Peyer's patch (tissue), 4 donors: ENCODE data around the gene SCAF4. TPM values are rescaled to one million over a fixed set of nuclear protein-coding genes. Genes with fewer than 3 reads are reported as not detected.

Experiments used
- DNase-seq, 3 donors: peaks; one replicate each; pipeline ENCODE4 v3.0.0-alpha.2; 2017 to 2019
- H3K27ac ChIP-seq, 4 donors: fragments of 200-600 bp; sonication (generic); one replicate each; pipeline ENCODE4 v1.5.1; 2016 to 2019
- H3K27me3 ChIP-seq, 2 donors: fragments of 200-600 bp; sonication (generic); one replicate each; pipeline ENCODE4 v1.5.1; 2019
- H3K36me3 ChIP-seq, 3 donors: fragments of 200-600 bp; sonication (generic); one replicate each; pipeline ENCODE4 v1.5.1; 2016 to 2019
- H3K4me1 ChIP-seq, 4 donors: fragments of 200-600 bp; sonication (generic); one replicate each; pipeline ENCODE4 v1.5.1; 2016 to 2019
- H3K4me3 ChIP-seq, 4 donors: fragments of 200-600 bp; sonication (generic); 1 replicate in 3 of 4; 2 replicates in 1 of 4; pipeline ENCODE4 v1.5.1; 2016 to 2019; ENCODE audit warnings: mild to moderate bottlenecking in 1 of 4
- H3K9me3 ChIP-seq, 4 donors: fragments of 200-600 bp; sonication (generic); one replicate each; pipeline ENCODE4 v1.5.1; 2016 to 2019; ENCODE audit warnings: mild to moderate bottlenecking in 1 of 4
- POLR2A ChIP-seq, 2 donors: fragments of 450-650 bp; IDR thresholded peaks; one replicate each; pipeline ENCODE4 v1.5.1; 2017; ENCODE audit warnings: antibody characterized with exemption in 2 of 2, mild to moderate bottlenecking in 2 of 2, moderate library complexity in 2 of 2
- total RNA-seq, 4 donors: library from RNA; depleted of rRNA; stranded (reverse); fragments of >200 nt; gene quantifications; one replicate each; pipeline ENCODE4 v1.1.0, GENCODE V29; 2016
- TF ChIP-seq, protein P1 (sequence below), 6 experiments: fragments of 450-650 bp in 4 of 6; fragments of 200-600 bp in 2 of 6; sonication (generic) in 1 of 6; IDR thresholded peaks; one replicate each; pipeline ENCODE4 v1.5.1; 2017 to 2019; ENCODE audit warnings: antibody characterized with exemption in 6 of 6, mild to moderate bottlenecking in 3 of 6, moderate library complexity in 1 of 6

The SCAF4 gene
- total RNA-seq, 4 donors from 2014 or later: 26.4 to 33.1 (median 30.2) TPM

GRCh38 chr21:31724552-31724951, 7.4 kb downstream of the SCAF4 start:
- no peaks in the 10 kb centered on the region for H3K27me3 ChIP-seq
- no peak overlapping the region for H3K27ac ChIP-seq
- TF ChIP-seq, protein P1, sequence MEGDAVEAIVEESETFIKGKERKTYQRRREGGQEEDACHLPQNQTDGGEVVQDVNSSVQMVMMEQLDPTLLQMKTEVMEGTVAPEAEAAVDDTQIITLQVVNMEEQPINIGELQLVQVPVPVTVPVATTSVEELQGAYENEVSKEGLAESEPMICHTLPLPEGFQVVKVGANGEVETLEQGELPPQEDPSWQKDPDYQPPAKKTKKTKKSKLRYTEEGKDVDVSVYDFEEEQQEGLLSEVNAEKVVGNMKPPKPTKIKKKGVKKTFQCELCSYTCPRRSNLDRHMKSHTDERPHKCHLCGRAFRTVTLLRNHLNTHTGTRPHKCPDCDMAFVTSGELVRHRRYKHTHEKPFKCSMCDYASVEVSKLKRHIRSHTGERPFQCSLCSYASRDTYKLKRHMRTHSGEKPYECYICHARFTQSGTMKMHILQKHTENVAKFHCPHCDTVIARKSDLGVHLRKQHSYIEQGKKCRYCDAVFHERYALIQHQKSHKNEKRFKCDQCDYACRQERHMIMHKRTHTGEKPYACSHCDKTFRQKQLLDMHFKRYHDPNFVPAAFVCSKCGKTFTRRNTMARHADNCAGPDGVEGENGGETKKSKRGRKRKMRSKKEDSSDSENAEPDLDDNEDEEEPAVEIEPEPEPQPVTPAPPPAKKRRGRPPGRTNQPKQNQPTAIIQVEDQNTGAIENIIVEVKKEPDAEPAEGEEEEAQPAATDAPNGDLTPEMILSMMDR (IDR thresholded peaks at IDR 0.05): no peak
- no peak for TF ChIP-seq POLR2A (IDR thresholded peaks at IDR 0.05)
- no peaks in the 10 kb centered on the region for H3K9me3 ChIP-seq
- no peaks in the 10 kb centered on the region for H3K36me3 ChIP-seq
- peaks cover 0 to 34% (median 6%) of the 10 kb centered on the region in 4 donors for H3K4me1 ChIP-seq
- no peak overlapping the region for H3K4me3 ChIP-seq
- DNase-seq: no peak

- H3K27ac ChIP-seq: no peak overlapping the region
- TF ChIP-seq POLR2A (IDR thresholded peaks at IDR 0.05): no peak
- TF ChIP-seq, protein P1 (IDR thresholded peaks at IDR 0.05): no peak
- DNase-seq: no peak
- no peaks in the 10 kb centered on the region for H3K9me3 ChIP-seq
- peaks cover 0 to 15% (median 2%) of the 10 kb centered on the region in 4 donors for H3K4me1 ChIP-seq
- H3K27me3 ChIP-seq: no peaks in the 10 kb centered on the region
- no peak overlapping the region for H3K4me3 ChIP-seq
- H3K36me3 ChIP-seq: no peaks in the 10 kb centered on the region
Measured at GRCh38 chr21:31721381-31721780, 10.5 kb downstream of the SCAF4 start.

- DNase-seq: no peak
- TF ChIP-seq POLR2A (IDR thresholded peaks at IDR 0.05): no peak
- TF ChIP-seq, protein P1 (IDR thresholded peaks at IDR 0.05): no peak
- Histone ChIP-seq H3K36me3 (no peaks in the 10 kb centered on the region), H3K27me3 (no peaks in the 10 kb centered on the region), H3K4me3 (no peak overlapping the region), H3K4me1 (peaks cover 0 to 17% (median 4%) of the 10 kb centered on the region in 4 donors), H3K9me3 (no peaks in the 10 kb centered on the region), H3K27ac (no peak overlapping the region)
Measured at GRCh38 chr21:31720739-31721138, 11.2 kb downstream of the SCAF4 start.

GRCh38 chr21:31720330-31720729, 11.6 kb downstream of the SCAF4 start:
- Histone ChIP-seq H3K36me3 (no peaks in the 10 kb centered on the region), H3K4me3 (no peak overlapping the region), H3K27me3 (no peaks in the 10 kb centered on the region), H3K27ac (no peak overlapping the region), H3K9me3 (no peaks in the 10 kb centered on the region), H3K4me1 (peaks cover 0 to 15% (median 4%) of the 10 kb centered on the region in 4 donors)
- DNase-seq: no peak
- no peak for TF ChIP-seq POLR2A (IDR thresholded peaks at IDR 0.05)
- TF ChIP-seq, protein P1 (IDR thresholded peaks at IDR 0.05): no peak

DNA sequence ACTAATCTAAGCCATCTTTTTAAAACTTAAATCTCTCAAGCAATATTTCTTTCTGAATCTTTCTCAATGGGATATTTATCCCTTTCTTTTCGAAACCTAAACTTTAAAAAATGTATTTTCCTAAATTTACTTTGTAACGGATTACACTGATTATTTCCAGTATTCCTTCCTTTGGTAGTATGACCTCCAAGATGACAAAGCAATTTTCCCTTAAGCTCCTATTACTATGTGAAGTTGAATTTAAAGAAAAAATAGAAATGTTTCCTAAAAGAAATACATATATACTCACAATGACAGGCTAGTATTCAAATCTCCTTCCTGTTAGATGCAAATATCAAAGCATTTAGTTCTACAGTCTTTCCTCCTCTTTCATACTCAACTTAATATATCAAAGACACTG, 15.8 kb downstream of the SCAF4 start:
- peaks cover 0 to 17% (median 4%) of the 10 kb centered on the region in 4 donors for H3K4me1 ChIP-seq
- DNase-seq: no peak
- H3K9me3 ChIP-seq: no peaks in the 10 kb centered on the region
- H3K27me3 ChIP-seq: no peaks in the 10 kb centered on the region
- H3K27ac ChIP-seq: no peak overlapping the region
- TF ChIP-seq, protein P1 (IDR thresholded peaks at IDR 0.05): no peak
- TF ChIP-seq POLR2A (IDR thresholded peaks at IDR 0.05): no peak
- H3K36me3 ChIP-seq: no peaks in the 10 kb centered on the region
- no peak overlapping the region for H3K4me3 ChIP-seq
